Measurements from ENCODE around the gene CNOT4.

GRCh38 chr7:135348493-135348892 lies 161.4 kb downstream of the CNOT4 start:
- no peak for TF ChIP-seq CTCF (IDR thresholded peaks at IDR 0.05)
- TF ChIP-seq POLR2A (IDR thresholded peaks at IDR 0.05): no peak

Data from breast epithelium (tissue), 3 donors.